NK-92 (cell line): ENCODE data around the gene PHLPP1.

Experiments used
- DNase-seq: peaks from one replicate; lab custom pipeline; 2025; ENCODE audit not compliant: unreplicated experiment; lab: John Stamatoyannopoulos, UW

The PHLPP1 gene

DNA sequence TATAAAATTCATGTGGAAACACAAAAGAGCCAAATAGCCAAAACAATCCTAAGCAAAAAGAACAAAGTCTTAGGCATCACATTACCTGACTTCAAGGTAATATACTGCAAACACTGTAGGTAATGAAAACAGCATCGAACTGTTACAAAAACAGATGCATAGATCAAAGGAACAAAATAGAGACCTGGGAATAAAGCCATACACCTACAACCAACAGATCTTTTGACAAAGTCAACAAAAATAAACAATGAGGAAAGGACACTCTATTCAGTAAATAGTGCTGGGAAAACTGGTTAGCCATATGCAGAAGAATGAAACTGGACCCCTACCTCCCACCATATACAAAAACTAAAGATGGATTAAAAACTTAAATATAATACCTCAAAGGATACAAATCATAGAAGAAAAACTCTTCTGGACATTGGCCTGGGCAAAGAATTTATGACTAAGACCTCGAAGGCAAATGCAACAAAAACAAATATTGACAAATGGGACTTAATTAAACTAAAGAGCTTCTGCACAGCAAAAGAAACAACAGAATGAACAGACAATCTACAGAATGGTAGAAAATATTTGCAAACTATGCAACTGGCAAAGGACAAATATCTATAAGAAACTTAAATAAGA lies 218.0 kb downstream of the PHLPP1 start:
- DNase-seq, result no peak

DNA sequence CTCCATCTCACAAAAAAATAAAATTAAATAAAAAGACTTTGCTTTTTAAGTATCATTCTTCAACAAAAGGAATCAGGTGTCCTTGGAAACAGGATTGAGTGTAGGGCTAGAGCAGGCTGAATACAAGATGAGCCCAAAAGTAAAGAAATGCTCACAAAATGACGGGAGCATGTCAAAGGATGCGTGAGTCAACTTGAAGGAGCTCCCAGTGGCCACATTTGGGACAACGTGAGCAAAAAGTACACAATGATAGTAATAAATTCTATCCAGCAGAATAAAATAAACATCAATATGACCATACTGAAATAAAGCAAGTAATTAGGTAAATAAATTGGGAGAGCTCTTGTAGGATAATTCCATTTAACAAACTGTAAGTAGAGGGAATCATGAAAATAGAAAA lies 220.7 kb downstream of the PHLPP1 start:
- no peak for DNase-seq

GRCh38 chr18:62937065-62937464 lies 221.7 kb downstream of the PHLPP1 start:
- DNase-seq, result no peak

DNA sequence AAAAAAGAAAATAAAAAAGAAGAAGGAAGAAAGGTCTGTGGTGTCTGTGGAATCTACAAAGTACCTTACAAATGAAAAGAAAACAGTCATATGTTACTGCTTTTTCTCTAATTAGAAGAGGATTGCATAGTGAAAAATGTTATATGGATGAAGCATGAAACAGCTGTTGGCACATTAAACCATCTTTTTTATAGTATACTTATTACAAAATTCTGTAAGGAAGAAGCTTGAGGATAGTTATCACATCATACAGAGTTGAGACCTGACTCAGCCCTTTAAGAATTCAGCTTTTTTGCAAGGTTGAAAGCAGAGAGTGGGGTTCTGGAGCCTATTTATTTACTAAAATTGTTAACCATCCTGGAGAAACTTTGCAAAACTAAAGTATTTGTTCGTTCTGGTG lies 222.7 kb downstream of the PHLPP1 start:
- DNase-seq, result no peak

GRCh38 chr18:62938487-62938886 lies 223.1 kb downstream of the PHLPP1 start:
- no peak for DNase-seq

- DNase-seq, result no peak
These were observed 224.1 kb downstream of the PHLPP1 start for GRCh38 chr18:62939433-62939832.

- DNase-seq, result no peak
These were observed 224.6 kb downstream of the PHLPP1 start for GRCh38 chr18:62939926-62940325.

GRCh38 chr18:62942578-62942977 lies 227.2 kb downstream of the PHLPP1 start:
- DNase-seq, result no peak

DNA sequence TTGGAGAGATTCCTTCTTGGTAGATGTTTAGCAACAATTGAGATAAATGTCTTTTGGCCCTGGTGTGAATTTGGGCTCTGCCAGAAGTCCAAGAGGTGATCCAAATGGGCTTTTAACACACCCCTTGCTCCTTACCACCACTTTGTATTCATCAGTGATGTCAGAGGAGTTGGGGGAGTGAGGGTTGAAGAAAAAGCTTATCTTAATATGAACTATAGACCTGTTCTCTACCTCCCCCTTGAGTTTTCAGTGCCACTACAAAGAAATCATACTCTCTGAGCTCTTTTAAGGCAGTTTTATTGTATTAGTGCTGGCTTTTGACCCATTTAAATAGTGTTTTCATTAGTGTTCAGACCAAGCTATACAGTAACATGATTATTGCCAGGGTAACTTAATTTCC lies 229.1 kb downstream of the PHLPP1 start:
- DNase-seq, result no peak

DNA sequence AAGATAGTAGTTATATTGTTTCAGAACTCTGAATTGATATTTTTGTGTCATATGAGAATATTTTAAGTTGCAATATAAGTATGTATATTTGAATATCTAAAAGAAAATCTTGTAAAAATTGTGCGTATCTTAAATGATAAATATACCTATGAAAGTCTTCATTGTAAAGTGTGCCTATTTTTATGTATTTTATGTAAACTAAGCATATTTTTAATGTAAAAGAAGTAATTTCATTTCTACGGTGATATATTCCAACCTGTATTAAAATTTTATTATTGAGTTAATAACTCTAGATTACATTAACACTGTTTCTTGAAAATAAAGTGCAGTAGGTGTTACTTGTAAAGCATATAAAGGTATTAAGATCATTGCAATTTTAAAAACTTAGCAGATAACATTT lies 233.4 kb downstream of the PHLPP1 start:
- no peak for DNase-seq

- DNase-seq, result no peak
These were observed 234.9 kb downstream of the PHLPP1 start for GRCh38 chr18:62950246-62950645.

- no peak for DNase-seq
These were observed 237.5 kb downstream of the PHLPP1 start for GRCh38 chr18:62952807-62953206.

DNA sequence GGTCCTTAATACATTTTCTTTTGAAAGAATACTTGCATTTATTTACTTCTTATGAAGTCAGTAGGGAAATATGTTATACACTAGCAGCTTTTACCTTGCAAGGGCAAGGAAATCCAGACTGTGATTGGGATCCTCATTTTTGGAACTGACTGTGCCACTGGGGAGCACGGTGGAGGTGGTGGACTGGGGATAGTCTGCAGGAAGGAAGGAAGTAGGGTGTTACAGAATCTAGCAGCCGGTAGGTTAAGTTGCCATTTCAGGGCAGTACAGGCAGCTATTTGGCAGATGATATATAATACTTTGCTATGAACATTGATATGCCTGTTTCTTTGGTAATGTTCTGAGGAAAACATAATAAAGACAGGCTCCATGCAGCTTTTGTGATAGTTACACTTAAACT lies 238.3 kb downstream of the PHLPP1 start:
- DNase-seq, result no peak

DNA sequence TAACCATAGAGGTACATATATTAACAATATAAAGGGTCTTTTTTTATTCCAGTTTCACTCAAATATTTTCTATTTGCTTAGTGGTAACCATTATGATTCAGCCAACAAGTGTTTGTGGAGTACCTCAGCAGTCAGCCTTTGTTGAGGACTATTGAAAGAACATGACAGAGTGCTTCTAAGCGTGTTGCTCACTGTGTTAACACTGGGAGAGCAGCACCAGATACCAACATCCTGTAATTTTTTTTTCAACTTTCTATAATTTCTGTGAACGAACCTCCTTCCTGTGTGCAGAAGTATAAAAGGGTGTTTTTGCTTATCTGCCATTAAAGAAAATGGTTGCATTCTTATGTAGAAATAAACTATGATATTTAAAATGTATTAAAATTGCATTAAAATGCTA lies 239.0 kb downstream of the PHLPP1 start:
- no peak for DNase-seq

- DNase-seq, result no peak
These were observed 242.6 kb downstream of the PHLPP1 start for GRCh38 chr18:62957885-62958472.

GRCh38 chr18:62959481-62959880 lies 244.1 kb downstream of the PHLPP1 start:
- no peak for DNase-seq

DNA sequence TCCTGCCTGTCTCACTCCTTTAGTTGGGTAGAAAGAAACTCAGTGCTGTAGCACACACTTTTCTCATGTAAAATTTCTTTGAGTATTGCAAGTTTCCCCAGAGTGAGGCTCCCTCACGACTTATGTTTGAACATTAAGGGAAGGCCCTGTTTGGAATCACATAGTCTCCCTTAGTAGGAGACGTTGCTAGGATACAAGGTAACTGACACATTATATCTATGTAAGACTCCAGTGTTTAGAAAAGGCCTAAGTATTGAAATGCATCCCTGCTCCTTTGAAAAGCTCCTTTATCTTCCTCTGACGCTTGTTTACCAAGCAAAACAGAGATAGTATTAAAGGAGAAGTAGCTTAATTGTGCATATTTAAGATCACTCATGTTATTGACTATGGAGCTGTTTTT lies 248.2 kb downstream of the PHLPP1 start:
- no peak for DNase-seq

- DNase-seq, result no peak
These were observed 249.1 kb downstream of the PHLPP1 start for GRCh38 chr18:62964432-62964831.

GRCh38 chr18:62967089-62967488 lies 251.7 kb downstream of the PHLPP1 start:
- DNase-seq, result no peak

GRCh38 chr18:62973689-62974088 lies 258.3 kb downstream of the PHLPP1 start:
- no peak for DNase-seq

- DNase-seq, result no peak
These were observed 259.0 kb downstream of the PHLPP1 start for GRCh38 chr18:62974388-62974787.

DNA sequence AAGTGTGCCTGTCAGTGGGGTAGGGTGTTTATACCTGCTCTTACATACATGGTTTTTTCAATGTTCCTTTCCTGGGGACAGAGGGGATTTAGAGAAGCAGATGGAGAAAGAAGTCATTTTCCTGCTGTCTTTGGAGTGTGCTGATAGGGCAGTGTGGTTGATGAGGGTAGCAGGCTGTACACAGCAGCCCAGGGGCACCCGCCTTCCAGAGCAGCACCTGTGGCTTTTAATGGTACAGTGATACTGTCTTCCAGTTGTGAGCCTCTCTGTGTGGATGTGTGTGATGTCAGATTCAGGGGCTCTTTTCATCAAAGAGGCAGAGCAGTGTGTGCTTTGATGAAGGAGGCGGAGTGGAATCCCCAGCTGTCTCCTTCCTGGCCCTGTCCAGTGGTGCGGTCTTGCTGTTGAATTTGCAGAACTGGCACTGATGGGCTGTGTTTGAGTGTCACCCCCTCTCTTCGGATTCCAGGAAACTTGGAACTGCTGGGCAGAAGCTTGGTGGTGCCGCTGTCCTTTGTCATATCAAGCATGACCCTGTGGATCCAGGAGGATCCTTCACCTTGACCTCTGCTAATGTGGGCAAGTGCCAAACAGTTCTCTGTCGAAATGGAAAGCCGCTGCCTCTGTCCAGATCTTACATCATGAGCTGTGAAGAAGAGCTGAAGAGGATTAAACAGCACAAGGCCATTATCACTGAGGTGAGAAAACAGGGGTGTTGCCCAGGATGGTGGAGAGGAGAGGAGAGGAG lies 259.8 kb downstream of the PHLPP1 start:
- DNase-seq, result no peak
